ENCODE results near the gene CHST9.

- TF ChIP-seq MAX (CRISPR knock-in tag; IDR thresholded peaks at IDR 0.05) (no peak), CREB1 (CRISPR knock-in tag; IDR thresholded peaks at IDR 0.05) (no peak), CREM (CRISPR knock-in tag; IDR thresholded peaks at IDR 0.05) (no peak), CTCF (IDR thresholded peaks at IDR 0.05) (no peak), ATF1 (CRISPR knock-in tag; IDR thresholded peaks at IDR 0.05) (no peak)
Measured at GRCh38 chr18:27175914-27176313, 9.2 kb downstream of the CHST9 start.

Measured in WTC11 (cell line).